NCI-H526 treated with DMSO at 0.1 percent for 48 hours (cell line): ENCODE measurements around the gene PLA2G2C.
"Not testable (repeated sequence)": the region's sequence is repeated elsewhere in the genome, so short reads cannot be mapped to it uniquely, and the experiment has no call there.

ENCODE experiments used
- DNase-seq: peaks from one replicate; lab custom pipeline; 2025; lab: John Stamatoyannopoulos, UW

PLA2G2C gene, protein sequence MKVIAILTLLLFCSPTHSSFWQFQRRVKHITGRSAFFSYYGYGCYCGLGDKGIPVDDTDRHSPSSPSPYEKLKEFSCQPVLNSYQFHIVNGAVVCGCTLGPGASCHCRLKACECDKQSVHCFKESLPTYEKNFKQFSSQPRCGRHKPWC

GRCh38 chr1:20185834-20186782 is at the start of gene PLA2G2C, which contains the start of gene UBXN10:
PLA2G2C (minus strand) TSS chr1:20186518; CDS start chr1:20177363, 9,155 bp downstream.
UBXN10 (plus strand) TSS chr1:20186096; CDS start chr1:20190562, 4,466 bp downstream.
- no peak for DNase-seq

- DNase-seq, result no peak
Observed at GRCh38 chr1:20234788-20235535, 48.6 kb upstream of the PLA2G2C start.

- no peak for DNase-seq
Observed at GRCh38 chr1:20233866-20234265, 47.5 kb upstream of the PLA2G2C start.

GRCh38 chr1:20233394-20233793 is 47.1 kb upstream of the PLA2G2C start:
- DNase-seq, result peak; percentile 0

DNA sequence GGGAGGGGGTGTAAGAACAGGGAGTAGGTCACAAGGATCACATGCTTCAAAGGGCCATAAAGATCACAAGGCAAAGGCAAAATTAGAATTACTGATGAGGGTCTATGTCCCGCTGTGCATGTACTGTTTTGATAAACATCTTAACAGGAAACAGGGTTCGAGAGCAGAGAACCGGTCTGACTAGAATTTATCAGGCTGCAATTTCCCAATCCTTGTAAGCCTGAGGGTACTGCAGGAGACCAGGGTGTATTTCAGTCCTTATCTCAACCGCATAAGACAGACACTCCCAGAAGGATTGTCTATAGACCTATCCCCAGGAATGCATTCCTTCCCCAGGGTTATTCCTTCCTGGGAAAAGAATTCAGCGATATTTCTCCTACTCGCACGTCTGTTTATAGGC is 46.2 kb upstream of the PLA2G2C start:
- not testable (repeated sequence) for DNase-seq

GRCh38 chr1:20229171-20229570 is 42.9 kb upstream of the PLA2G2C start:
- DNase-seq, result no peak

GRCh38 chr1:20228314-20228825 is 42.1 kb upstream of the PLA2G2C start:
- DNase-seq, result no peak

GRCh38 chr1:20227704-20228103 is 41.4 kb upstream of the PLA2G2C start:
- no peak for DNase-seq

- DNase-seq, result no peak
Observed at GRCh38 chr1:20224546-20224945, 38.2 kb upstream of the PLA2G2C start.

DNA sequence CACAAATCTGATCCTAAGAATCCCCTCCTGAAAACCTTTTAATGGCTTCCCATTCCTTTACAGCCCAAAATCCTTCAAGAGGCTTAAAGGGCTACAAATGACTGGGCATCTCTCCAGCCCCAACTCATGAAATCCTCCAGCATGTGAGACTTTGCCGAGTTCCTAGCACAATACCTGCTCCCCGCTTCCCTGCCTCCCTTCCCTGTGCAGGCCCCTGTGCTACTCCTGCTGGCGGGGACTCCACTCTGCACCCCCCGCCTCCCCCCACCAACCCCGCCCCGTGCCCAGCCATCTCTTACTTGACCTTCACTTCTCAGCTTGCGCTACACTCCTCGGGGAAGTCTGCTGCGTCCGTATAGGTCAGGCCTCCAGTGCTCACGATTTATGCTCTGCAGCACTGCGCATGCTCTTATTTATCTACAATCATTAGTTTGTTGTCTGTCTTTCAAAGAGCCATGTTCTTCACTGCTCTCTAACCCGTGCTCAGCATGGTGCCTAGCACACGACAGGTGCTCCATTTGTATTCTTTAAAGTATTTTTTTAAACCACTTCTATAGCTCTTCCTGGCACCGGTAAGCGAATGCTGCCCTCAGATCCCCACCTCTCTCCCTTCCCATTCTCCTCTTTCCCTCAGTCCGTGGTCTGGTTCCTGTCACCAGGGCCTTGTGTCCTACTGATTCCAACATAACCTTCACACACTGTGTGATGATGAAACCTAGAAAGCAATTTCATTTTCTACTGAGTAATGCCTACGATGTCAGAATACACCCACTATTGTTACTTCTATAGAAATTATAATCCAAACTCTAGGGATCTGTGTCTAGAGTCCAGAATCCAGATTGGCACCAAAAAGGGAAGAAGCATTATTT is 37.5 kb upstream of the PLA2G2C start:
- no peak for DNase-seq

DNA sequence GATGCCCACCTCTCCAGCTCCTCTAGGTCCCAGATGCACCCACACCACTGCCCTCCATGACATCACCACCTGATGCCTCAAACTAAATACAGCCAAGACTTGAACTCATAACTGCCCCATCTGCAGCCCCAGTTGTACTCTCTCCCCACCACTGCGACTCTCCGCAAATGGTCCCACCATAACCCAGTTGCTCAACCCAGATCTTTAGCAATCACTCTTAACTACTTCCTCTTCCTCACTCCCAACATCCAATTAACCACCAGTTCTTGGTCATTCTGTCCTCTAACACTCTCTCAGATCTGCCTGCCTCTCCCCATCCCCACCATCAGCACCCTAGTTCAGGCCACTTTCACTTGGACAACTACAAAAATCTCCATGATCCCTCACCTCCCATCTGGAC is 36.8 kb upstream of the PLA2G2C start:
- no peak for DNase-seq

GRCh38 chr1:20220036-20220435 is 33.7 kb upstream of the PLA2G2C start:
- DNase-seq, result no peak

DNA sequence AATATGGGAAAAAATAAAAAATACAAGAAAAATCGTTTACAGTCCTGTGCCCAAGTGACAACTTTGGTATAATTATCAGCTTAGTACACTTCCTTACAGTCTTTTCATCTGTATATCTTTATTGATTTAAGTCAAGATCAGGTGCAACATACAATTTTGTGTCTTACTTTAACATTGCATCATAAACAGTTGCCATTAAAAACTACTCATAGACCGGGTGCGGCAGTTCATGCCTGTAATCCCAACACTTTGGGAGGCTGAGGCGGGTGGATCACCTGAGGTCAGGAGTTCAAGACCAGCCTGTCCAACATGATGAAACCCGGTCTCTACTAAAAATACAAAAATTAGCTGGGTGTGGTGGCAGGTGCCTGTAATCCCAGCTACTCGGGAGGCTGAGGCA is 32.7 kb upstream of the PLA2G2C start:
- DNase-seq, result not testable (repeated sequence)

- DNase-seq, result no peak
Observed at GRCh38 chr1:20216574-20216973, 30.3 kb upstream of the PLA2G2C start.

DNA sequence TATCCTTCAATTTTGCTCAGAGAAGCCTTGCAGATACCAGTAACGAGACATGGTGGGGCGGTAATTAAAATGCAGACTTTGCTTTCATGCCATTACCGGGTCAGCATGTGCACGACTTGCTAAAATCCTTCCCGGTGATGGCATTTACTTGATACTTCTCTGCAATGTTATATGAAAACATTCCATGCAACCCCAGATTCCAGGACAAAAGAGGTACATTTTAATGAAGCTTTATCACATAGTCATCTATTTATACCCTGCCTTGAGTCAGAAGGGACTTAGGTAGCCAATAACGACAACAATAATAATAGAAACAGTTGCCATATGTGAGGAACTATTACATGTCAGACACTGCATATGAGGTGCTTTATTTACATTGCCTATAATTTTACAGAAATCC is 29.4 kb upstream of the PLA2G2C start:
- DNase-seq, result no peak

- peak; percentile 31 for DNase-seq
Observed at GRCh38 chr1:20212685-20213331, 26.5 kb upstream of the PLA2G2C start.

DNA sequence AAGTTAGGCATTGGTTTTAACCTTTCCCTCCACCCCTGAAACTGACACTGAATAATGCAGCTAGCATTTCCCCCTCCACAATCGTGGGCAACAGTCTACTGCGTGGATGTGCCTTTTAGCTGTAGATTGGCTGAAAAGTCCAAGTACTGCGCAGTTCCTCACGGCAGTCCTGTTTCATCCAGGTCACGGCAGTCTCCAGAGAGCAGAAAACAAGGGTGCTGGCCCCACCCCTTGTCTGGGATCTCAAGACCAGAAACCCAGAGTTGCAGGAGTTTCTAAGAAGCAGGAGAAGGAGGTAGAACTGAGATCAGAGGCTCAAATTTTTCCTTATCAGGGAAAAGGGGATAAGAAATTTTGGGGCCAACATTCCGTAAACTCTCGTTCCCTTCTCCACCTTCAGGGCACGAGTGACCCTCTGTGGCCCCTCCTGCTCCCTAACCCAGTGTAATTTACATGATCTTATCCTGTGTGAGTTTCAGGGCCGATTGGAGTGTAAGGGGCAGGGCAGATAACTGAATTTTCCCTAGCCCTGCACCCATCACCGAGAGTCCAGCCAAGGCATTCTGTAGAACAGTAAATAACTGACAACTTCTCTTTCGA is 25.9 kb upstream of the PLA2G2C start:
- DNase-seq, result no peak

- no peak for DNase-seq
Observed at GRCh38 chr1:20211511-20211931, 25.2 kb upstream of the PLA2G2C start.

DNA sequence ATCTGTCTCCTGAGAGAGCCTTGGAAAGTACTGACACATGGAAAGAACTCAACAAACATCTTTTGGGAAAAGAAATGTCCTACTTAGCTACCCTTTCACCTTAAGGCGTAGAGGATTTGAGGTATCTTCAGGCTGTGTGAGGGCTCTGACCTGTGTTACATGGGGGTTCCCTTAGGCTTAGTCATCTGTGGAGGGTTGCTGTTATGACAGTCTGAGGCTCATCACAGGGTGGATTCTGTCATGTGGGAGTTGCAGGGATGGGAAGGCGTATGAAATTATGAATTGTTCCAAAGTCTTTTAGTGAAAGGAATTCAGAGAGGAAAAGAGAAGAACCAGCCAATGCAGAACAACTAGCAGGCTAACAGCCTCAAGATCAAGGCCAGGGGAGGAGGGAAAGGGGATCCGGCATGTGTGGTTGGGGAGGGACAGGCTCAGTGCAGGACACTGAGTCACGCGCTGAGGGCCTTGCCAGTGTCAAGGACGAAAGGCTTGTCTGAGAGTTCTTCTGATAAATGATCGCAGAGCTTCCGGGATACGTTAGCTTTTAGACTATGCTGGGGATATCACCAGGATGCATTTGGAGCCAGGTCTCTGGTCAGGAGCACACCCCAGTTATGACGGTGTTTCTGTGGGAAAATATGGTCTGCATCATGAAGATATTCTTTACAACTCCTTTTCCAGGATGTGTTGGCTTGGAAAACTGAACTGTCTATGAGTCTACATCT is 24.6 kb upstream of the PLA2G2C start:
- DNase-seq, result no peak

DNA sequence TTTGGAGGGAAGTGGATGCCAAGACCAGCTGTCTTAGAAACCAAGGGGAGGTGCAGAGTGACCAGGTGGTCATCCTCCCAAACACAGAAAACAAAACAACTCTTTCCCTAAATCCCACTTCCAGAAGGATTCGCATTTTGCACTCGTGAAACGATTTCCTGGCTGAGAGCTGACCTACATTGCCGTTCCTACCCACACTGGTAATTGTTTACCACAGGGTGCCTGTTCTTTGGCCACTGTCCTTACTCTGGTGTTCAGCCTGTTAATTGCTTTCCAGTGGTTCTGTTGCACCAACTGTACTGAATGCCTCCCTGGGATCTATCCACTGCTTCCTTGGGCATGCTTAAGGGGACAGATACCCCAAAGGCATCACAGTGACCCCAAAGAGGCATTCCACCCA is 23.2 kb upstream of the PLA2G2C start:
- DNase-seq, result no peak
